PC-9 (cell line): ENCODE results near the gene TMEM119. TPM values are rescaled to one million over a fixed set of nuclear protein-coding genes. Genes with fewer than 3 reads are reported as not detected.

ENCODE experiments used
- BruUV-seq: library from RNA; stranded (reverse); fragments of 400-500 nt; replicated peaks from 2 replicates; lab custom pipeline; 2021; lab: Mats Ljungman, UMichigan
- CTCF ChIA-PET: fragments of 300-600 bp; sonication (Branson Sonifier 250); formaldehyde crosslinking; loops from one replicate; lab custom pipeline; 2022; ENCODE audit warnings: antibody characterized with exemption; lab: Charles Lee
- POLR2A ChIA-PET: fragments of 300-600 bp; sonication (Branson Sonifier 250); formaldehyde crosslinking; loops from one replicate; lab custom pipeline; 2022; ENCODE audit warnings: antibody characterized with exemption; ENCODE audit not compliant: unreplicated experiment; lab: Charles Lee
- DNase-seq, 2 experiments: peaks; one replicate each; pipeline versions ENCODE4 v3.0.0 to v3.0.0-alpha.2; 2015 to 2022; ENCODE audit warnings: mixed read lengths in 1 of 2
- H2AFZ ChIP-seq: fragments of 200-600 bp; sonication (generic); 2 replicates; pipeline ENCODE4 v1.8.1; 2017; ENCODE audit warnings: antibody characterized with exemption
- H3F3A ChIP-seq: fragments of 200-600 bp; sonication (generic); 2 replicates; pipeline ENCODE4 v1.8.1; 2017; ENCODE audit warnings: antibody characterized with exemption, mild to moderate bottlenecking, low read depth; ENCODE audit not compliant: insufficient read depth
- H3K27ac ChIP-seq: fragments of 200-600 bp; sonication (generic); 2 replicates; pipeline ENCODE4 v1.6.1; 2016; ENCODE audit warnings: mixed run types
- H3K27me3 ChIP-seq: fragments of 200-600 bp; sonication (generic); 2 replicates; pipeline ENCODE4 v1.6.1; 2016; ENCODE audit warnings: low read depth, mixed run types; ENCODE audit not compliant: insufficient read depth
- H3K36me3 ChIP-seq: fragments of 200-600 bp; sonication (generic); 2 replicates; pipeline ENCODE4 v1.6.1; 2016; ENCODE audit warnings: low read depth, mixed run types
- H3K4me1 ChIP-seq: fragments of 200-600 bp; sonication (generic); replicated peaks from 2 replicates; pipeline ENCODE4 v1.6.1; 2016; ENCODE audit warnings: mixed run types; ENCODE audit not compliant: insufficient read depth
- H3K4me2 ChIP-seq: fragments of 200-600 bp; sonication (generic); 2 replicates; pipeline ENCODE4 v1.6.1; 2017; ENCODE audit warnings: mixed run types
- H3K4me3 ChIP-seq: fragments of 200-600 bp; sonication (generic); 2 replicates; pipeline ENCODE4 v1.6.1; 2016; ENCODE audit warnings: mixed run types
- H3K79me2 ChIP-seq: fragments of 200-600 bp; sonication (generic); 2 replicates; pipeline ENCODE4 v1.6.1; 2017; ENCODE audit warnings: low read depth, mixed run types
- H3K9me2 ChIP-seq: fragments of 200-600 bp; sonication (generic); 2 replicates; pipeline ENCODE4 v1.8.1; 2017; ENCODE audit warnings: mild to moderate bottlenecking; ENCODE audit not compliant: insufficient read depth
- H3K9me3 ChIP-seq: fragments of 200-600 bp; sonication (generic); 2 replicates; pipeline ENCODE4 v1.8.1; 2016; ENCODE audit warnings: low read depth; ENCODE audit not compliant: insufficient read depth
- H4K20me1 ChIP-seq: fragments of 200-600 bp; sonication (generic); 2 replicates; pipeline ENCODE4 v1.8.1; 2017; ENCODE audit not compliant: insufficient read depth
- CTCF ChIP-seq: fragments of 200-600 bp; sonication (generic); conservative IDR thresholded peaks from 2 replicates; pipeline ENCODE4 v1.6.1; 2017; ENCODE audit warnings: mixed run types, antibody characterized with exemption, mild to moderate bottlenecking, moderate library complexity
- EZH2 ChIP-seq: fragments of 200-600 bp; sonication (generic); IDR thresholded peaks from 2 replicates; pipeline ENCODE4 v1.8.0; 2017; ENCODE audit warnings: antibody characterized with exemption, low read depth
- intact Hi-C: fragments of 100-400 bp; cut with micrococcal nuclease; formaldehyde crosslinking; loops from one replicate; pipeline ENCODE4 v1.10.0; 2022; ENCODE audit not compliant: unreplicated experiment
- total RNA-seq: library from RNA; stranded (reverse); gene quantifications from 2 replicates; pipeline ENCODE4 v1.2.3, GENCODE V29; 2021

Gene TMEM119
- total RNA-seq, 1 experiment from 2014 or later: not detected

- Histone ChIP-seq H3K79me2 (no peaks in the 10 kb centered on the region), H3K27me3 (no peaks in the 10 kb centered on the region), H3K4me1 (no peaks in the 10 kb centered on the region), H2AFZ (no peak overlapping the region), H4K20me1 (no peaks in the 10 kb centered on the region), H3K4me3 (no peak overlapping the region), H3K9me3 (no peaks in the 10 kb centered on the region), H3F3A (peaks cover 15% of the 10 kb centered on the region; the same call in 1 of the 2 replicates), H3K9me2 (no peaks in the 10 kb centered on the region), H3K4me2 (no peak overlapping the region), H3K27ac (no peak overlapping the region), H3K36me3 (no peaks in the 10 kb centered on the region)
- ChIA-PET CTCF (no interaction called here), POLR2A (interaction anchor here (0.6 kb wide), 1 partner anchor 464 kb away, joined by 22 read pairs; no protein-coding TSS in a partner anchor)
- TF ChIP-seq CTCF (no peak), EZH2 (no peak)
- DNase-seq: no peak
- intact Hi-C loops: no loop called here
- no TSS peak for BruUV-seq
Observed at GRCh38 chr12:108637222-108637971, 39.5 kb upstream of the TMEM119 start.

- peaks cover 16% of the 10 kb centered on the region; the same call in 1 of the 2 replicates for H3F3A ChIP-seq
- no peak for DNase-seq
- H3K4me3 ChIP-seq: no peak overlapping the region
- no peaks in the 10 kb centered on the region for H3K27me3 ChIP-seq
- BruUV-seq: no TSS peak
- no peaks in the 10 kb centered on the region for H4K20me1 ChIP-seq
- H3K36me3 ChIP-seq: no peaks in the 10 kb centered on the region
- POLR2A ChIA-PET: no interaction called here
- no peaks in the 10 kb centered on the region for H3K9me3 ChIP-seq
- peaks cover 2% of the 10 kb centered on the region for H3K4me1 ChIP-seq
- CTCF ChIA-PET: interaction anchor here (0.7 kb wide), 1 partner anchor 117 kb away, joined by 4 read pairs; no protein-coding TSS in a partner anchor
- no peak overlapping the region for H2AFZ ChIP-seq
- no peak overlapping the region for H3K4me2 ChIP-seq
- intact Hi-C loops: no loop called here
- H3K27ac ChIP-seq: no peak overlapping the region
- no peak for TF ChIP-seq CTCF
- no peak for TF ChIP-seq EZH2
- H3K79me2 ChIP-seq: no peaks in the 10 kb centered on the region
- H3K9me2 ChIP-seq: no peaks in the 10 kb centered on the region
Observed at GRCh38 chr12:108635997-108636808, 38.3 kb upstream of the TMEM119 start.

- H3K27ac ChIP-seq: no peak overlapping the region
- BruUV-seq: no TSS peak
- ChIA-PET POLR2A (no interaction called here), CTCF (interaction anchor here (1.1 kb wide), 1 partner anchor 13 kb away, joined by 3 read pairs; no protein-coding TSS in a partner anchor)
- H3K79me2 ChIP-seq: no peaks in the 10 kb centered on the region
- intact Hi-C loops: no loop called here
- no peak for DNase-seq
- no peak for TF ChIP-seq CTCF
- TF ChIP-seq EZH2: no peak
- no peak overlapping the region for H2AFZ ChIP-seq
- H4K20me1 ChIP-seq: no peaks in the 10 kb centered on the region
- no peaks in the 10 kb centered on the region for H3K27me3 ChIP-seq
- no peaks in the 10 kb centered on the region for H3K9me3 ChIP-seq
- H3F3A ChIP-seq: peaks cover 19% of the 10 kb centered on the region
- H3K36me3 ChIP-seq: no peaks in the 10 kb centered on the region
- H3K4me3 ChIP-seq: no peak overlapping the region
- no peak overlapping the region for H3K4me2 ChIP-seq
- peaks cover 10% of the 10 kb centered on the region for H3K4me1 ChIP-seq
- H3K9me2 ChIP-seq: no peaks in the 10 kb centered on the region
Observed at GRCh38 chr12:108635201-108635996, 37.5 kb upstream of the TMEM119 start.
